Lower leg skin (tissue), 4 donors: Measurements from ENCODE around the gene SRD5A3. TPM values are rescaled to one million over a fixed set of nuclear protein-coding genes. Genes with fewer than 3 reads are reported as not detected.

Source experiments
- DNase-seq, 2 donors: peaks; one replicate each; pipeline ENCODE4 v3.0.0-alpha.2; 2019; ENCODE audit warnings: low spot score in 2 of 2
- H3K4me3 ChIP-seq: fragments of 200-600 bp; sonication (generic); 2 replicates; pipeline ENCODE4 v1.5.1; 2017; ENCODE audit warnings: mild to moderate bottlenecking, low read depth; ENCODE audit not compliant: poor library complexity, severe bottlenecking
- POLR2A ChIP-seq, 2 donors: fragments of 450-650 bp; IDR thresholded peaks; one replicate each; pipeline ENCODE4 v1.6.1; 2016 to 2017; ENCODE audit warnings: antibody characterized with exemption in 2 of 2, mild to moderate bottlenecking in 1 of 2, moderate library complexity in 1 of 2
- WGBS, 2 donors: methylation state at CpG; one replicate each; pipeline ENCODE4 v1.1.5; 2018; 5-methylcytosine and 5-hydroxymethylcytosine counted together
- intact Hi-C: fragments of 100-400 bp; cut with DNase I; formaldehyde crosslinking; loops from one replicate; pipeline ENCODE4 v1.15.0; 2023; ENCODE audit warnings: low total_unique reads
- total RNA-seq, 4 donors: library from RNA; depleted of rRNA; stranded (reverse); fragments of >200 nt; gene quantifications; one replicate each; pipeline ENCODE4 v1.1.0, GENCODE V29; 2016
- TF ChIP-seq, protein P1 (sequence below), 3 donors: fragments of 450-650 bp; IDR thresholded peaks; one replicate each; pipeline ENCODE4 v1.5.1; 2016; ENCODE audit warnings: antibody characterized with exemption in 3 of 3, mild to moderate bottlenecking in 3 of 3, moderate library complexity in 2 of 3

SRD5A3 gene
- total RNA-seq, 4 donors from 2014 or later, result 6.9 to 21.7 (median 9.3) TPM

DNA sequence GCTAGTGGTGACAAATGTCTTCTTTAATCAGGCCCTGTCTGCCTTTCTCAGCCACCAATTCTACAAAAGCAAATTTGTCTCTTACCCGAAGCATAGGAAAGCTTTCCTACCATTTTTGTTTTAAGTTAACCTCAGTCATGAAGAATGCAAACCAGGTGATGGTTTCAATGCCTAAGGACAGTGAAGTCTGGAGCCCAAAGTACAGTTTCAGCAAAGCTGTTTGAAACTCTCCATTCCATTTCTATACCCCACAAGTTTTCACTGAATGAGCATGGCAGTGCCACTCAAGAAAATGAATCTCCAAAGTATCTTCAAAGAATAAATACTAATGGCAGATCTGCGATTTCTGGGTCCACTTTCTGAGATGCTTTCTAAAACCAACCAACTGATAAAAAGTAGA lies 23.9 kb downstream of the SRD5A3 start:
- intact Hi-C loops, result no loop called here
- TF ChIP-seq POLR2A (IDR thresholded peaks at IDR 0.05), result no peak
- TF ChIP-seq, protein P1, sequence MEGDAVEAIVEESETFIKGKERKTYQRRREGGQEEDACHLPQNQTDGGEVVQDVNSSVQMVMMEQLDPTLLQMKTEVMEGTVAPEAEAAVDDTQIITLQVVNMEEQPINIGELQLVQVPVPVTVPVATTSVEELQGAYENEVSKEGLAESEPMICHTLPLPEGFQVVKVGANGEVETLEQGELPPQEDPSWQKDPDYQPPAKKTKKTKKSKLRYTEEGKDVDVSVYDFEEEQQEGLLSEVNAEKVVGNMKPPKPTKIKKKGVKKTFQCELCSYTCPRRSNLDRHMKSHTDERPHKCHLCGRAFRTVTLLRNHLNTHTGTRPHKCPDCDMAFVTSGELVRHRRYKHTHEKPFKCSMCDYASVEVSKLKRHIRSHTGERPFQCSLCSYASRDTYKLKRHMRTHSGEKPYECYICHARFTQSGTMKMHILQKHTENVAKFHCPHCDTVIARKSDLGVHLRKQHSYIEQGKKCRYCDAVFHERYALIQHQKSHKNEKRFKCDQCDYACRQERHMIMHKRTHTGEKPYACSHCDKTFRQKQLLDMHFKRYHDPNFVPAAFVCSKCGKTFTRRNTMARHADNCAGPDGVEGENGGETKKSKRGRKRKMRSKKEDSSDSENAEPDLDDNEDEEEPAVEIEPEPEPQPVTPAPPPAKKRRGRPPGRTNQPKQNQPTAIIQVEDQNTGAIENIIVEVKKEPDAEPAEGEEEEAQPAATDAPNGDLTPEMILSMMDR (IDR thresholded peaks at IDR 0.05), result no peak
- 96% methylated on average over 2 of the region's 2 CpGs for WGBS, 2 donors
- H3K4me3 ChIP-seq, result no peak overlapping the region
- DNase-seq, result no peak

DNA sequence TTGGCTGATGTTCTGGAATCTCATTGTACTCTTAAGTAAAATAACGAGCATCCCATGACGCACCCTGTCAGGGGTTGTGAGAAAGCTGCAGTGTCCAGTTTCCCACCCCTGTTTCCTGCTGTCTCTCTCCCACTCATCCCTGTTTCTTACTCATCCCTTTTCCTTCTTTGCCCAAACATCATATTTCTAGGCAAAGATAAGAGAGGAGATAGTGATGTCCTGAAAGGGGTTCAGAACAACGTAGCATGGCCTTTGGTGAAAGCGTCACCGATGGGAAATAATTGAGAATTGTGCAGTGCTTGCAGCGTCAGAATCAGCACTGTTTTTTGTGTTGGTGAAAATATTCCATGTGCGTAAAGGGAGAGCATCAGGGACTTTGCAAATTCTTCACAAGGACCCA lies 26.2 kb downstream of the SRD5A3 start:
- TF ChIP-seq, protein P1 (IDR thresholded peaks at IDR 0.05), result no peak
- TF ChIP-seq POLR2A (IDR thresholded peaks at IDR 0.05), result no peak
- intact Hi-C loops, result no loop called here
- H3K4me3 ChIP-seq, result no peak overlapping the region
- 88 to 90% methylated on average over 7 of the region's 7 CpGs for WGBS, 2 donors
- DNase-seq, result no peak

DNA sequence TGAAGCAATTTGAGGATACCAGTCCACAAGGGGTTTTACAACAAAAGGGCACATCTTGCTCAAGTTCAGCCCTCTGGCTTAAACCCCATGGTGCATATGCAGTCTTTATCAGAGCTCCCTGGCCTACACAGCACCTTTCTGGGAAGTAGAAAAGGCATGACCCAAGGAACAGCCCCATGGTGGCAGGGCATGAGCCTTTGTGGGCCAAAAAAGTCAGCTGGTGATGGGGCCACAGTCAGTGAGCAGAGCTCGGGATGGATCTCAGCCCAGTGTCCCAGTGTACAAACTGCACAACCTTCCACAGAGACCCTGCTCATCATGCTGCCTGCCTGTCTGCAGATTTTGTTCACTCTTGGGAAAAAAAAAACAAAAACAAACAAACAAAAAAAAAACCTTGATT lies 27.4 kb downstream of the SRD5A3 start:
- 94 to 100% methylated on average over 1 of the region's 1 CpG for WGBS, 2 donors
- H3K4me3 ChIP-seq, result no peak overlapping the region
- no peak for DNase-seq
- no peak for TF ChIP-seq POLR2A (IDR thresholded peaks at IDR 0.05)
- TF ChIP-seq, protein P1 (IDR thresholded peaks at IDR 0.05), result no peak
- intact Hi-C loops, result no loop called here

DNA sequence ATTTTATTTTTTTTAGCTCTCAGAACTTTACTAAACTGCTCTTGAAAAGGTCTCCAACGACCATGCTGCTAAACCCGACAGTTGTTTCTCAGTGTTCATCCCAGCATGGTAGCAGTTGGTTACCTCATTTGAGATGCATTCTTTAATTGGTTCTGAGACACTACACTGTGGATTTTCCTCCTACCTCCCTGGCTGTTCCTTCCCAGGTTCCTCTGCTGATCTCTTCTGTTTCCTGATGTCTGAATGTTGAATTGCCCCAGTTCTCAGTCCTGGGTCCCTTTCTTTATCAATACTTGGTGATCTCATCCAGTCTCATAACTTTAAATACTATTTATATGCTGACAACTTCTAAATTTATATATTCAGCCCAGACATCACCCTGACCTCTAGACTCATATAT lies 30.7 kb downstream of the SRD5A3 start:
- TF ChIP-seq POLR2A (IDR thresholded peaks at IDR 0.05), result no peak
- TF ChIP-seq, protein P1 (IDR thresholded peaks at IDR 0.05), result no peak
- WGBS, 2 donors, result 78 to 92% methylated on average over 2 of the region's 2 CpGs

DNA sequence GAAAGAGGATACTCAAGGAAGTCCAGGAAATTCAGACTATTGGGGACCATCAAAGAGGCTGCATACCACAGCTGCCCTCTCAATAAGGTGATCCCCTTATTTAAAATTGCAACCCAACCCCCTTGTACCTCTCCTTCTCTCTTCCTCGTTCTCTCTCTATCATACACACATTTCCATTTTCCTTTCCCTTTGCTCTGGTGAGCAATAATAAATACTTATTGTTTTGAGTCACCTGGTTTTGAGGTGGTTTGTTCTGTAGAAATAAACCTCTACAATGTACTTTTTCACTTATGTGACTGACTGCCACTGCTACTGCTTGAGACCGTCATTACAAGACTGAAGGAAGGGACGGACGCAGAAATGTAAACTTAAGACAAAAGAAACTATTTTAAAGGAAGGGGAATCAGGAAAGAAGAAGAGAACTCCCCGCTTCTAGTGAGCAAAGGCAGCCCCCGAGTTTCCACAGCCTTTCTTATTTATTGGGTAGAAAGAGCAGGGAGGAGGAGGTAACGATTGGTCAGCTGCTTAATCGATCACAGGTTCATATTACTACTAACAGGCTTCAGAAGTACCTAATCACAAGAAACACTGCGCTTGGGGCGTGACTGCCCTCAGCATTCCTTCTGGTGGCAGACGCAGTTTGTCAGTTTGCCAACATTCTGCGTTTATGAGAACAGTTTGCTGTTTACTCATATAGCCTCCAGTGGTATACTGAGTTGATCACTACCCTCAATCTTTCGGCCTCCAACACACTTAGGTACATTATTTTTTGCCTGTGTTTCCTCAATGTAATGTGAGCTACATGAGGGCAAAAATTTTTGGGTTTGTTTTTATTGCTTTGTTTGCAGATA lies 32.8 kb downstream of the SRD5A3 start:
- intact Hi-C loops, result no loop called here
- TF ChIP-seq, protein P1 (IDR thresholded peaks at IDR 0.05), result no peak
- TF ChIP-seq POLR2A (IDR thresholded peaks at IDR 0.05), result no peak
- WGBS, 2 donors, result 46 to 48% methylated on average over 13 of the region's 13 CpGs
- no peak for DNase-seq
- H3K4me3 ChIP-seq, result no peak overlapping the region

More for the DNA sequence above, 30.7 kb downstream of the SRD5A3 start:
- intact Hi-C loops, result no loop called here
- H3K4me3 ChIP-seq, result no peak overlapping the region
- no peak for DNase-seq
